WTC11 (cell line): ENCODE measurements around the gene GAB2. TPM values are rescaled to one million over a fixed set of nuclear protein-coding genes. Genes with fewer than 3 reads are reported as not detected.

Source experiments
- ATAC-seq: fragments of 200-7000 bp; cut with Tn5 transposase; 2 replicates; pipeline ENCODE4 v1.10.0; 2021; ENCODE audit warnings: mild to moderate bottlenecking, moderate library complexity
- CTCF ChIA-PET: fragments of 300-600 bp; sonication (Branson Sonifier 250); formaldehyde crosslinking; loops from one replicate; lab custom pipeline; 2021; ENCODE audit warnings: antibody characterized with exemption; lab: Charles Lee
- POLR2A ChIA-PET: fragments of 350-600 bp; sonication (Branson Sonifier 250); formaldehyde crosslinking; loops from one replicate; lab custom pipeline; 2021; ENCODE audit warnings: antibody characterized with exemption; lab: Charles Lee
- DNase-seq: peaks from one replicate; pipeline ENCODE4 v3.0.0; 2021; ENCODE audit warnings: low spot score
- H3K27ac Mint-ChIP-seq: 2 replicates; pipeline ENCODE4 v1.8.0; 2021; ENCODE audit warnings: mixed read lengths
- H3K27me3 Mint-ChIP-seq: 2 replicates; pipeline ENCODE4 v1.8.0; 2021; ENCODE audit warnings: low read depth, mild to moderate bottlenecking, moderate library complexity, mixed read lengths
- H3K36me3 Mint-ChIP-seq: 2 replicates; pipeline ENCODE4 v1.8.0; 2021; ENCODE audit warnings: mixed read lengths
- H3K4me1 Mint-ChIP-seq: 2 replicates; pipeline ENCODE4 v1.8.0; 2022; ENCODE audit warnings: mixed read lengths
- H3K4me3 Mint-ChIP-seq: 2 replicates; pipeline ENCODE4 v1.8.0; 2021; ENCODE audit warnings: mild to moderate bottlenecking, moderate library complexity, mixed read lengths
- H3K9me3 Mint-ChIP-seq: 2 replicates; pipeline ENCODE4 v1.8.0; 2021; ENCODE audit warnings: mixed read lengths
- AFF4 ChIP-seq: sonication (generic); formaldehyde crosslinking; IDR thresholded peaks from 2 replicates; pipeline ENCODE4 v1.8.1; 2023; ENCODE audit warnings: mild to moderate bottlenecking, missing genetic modification reagents, borderline replicate concordance
- ATF3 ChIP-seq: sonication (generic); formaldehyde crosslinking; conservative IDR thresholded peaks from 2 replicates; pipeline ENCODE4 v1.8.1; 2022; ENCODE audit warnings: mild to moderate bottlenecking, missing genetic modification reagents
- CBFB ChIP-seq: sonication (generic); formaldehyde crosslinking; IDR thresholded peaks from 2 replicates; pipeline ENCODE4 v1.8.1; 2022; ENCODE audit warnings: mild to moderate bottlenecking, low read depth, missing genetic modification reagents
- CREB1 ChIP-seq: sonication (generic); formaldehyde crosslinking; IDR thresholded peaks from 2 replicates; pipeline ENCODE4 v1.8.0; 2023; ENCODE audit warnings: mild to moderate bottlenecking, missing genetic modification reagents
- GABPB1 ChIP-seq: sonication (generic); formaldehyde crosslinking; IDR thresholded peaks from 2 replicates; pipeline ENCODE4 v1.8.1; 2023; ENCODE audit warnings: mild to moderate bottlenecking, missing genetic modification reagents
- HMGA2 ChIP-seq: fragments of 250-450 bp; sonication (Bioruptor Pico); IDR thresholded peaks from 2 replicates; pipeline ENCODE4 v1.4.0; 2021; ENCODE audit warnings: mild to moderate bottlenecking, moderate library complexity
- KAT7 ChIP-seq: sonication (generic); formaldehyde crosslinking; IDR thresholded peaks from 2 replicates; pipeline ENCODE4 v1.8.1; 2023; ENCODE audit warnings: missing genetic modification reagents, mild to moderate bottlenecking, borderline replicate concordance
- NFYB ChIP-seq: sonication (generic); formaldehyde crosslinking; conservative IDR thresholded peaks from 2 replicates; pipeline ENCODE4 v1.8.0; 2022; ENCODE audit warnings: low read depth, missing genetic modification reagents
- NR1H2 ChIP-seq: sonication (generic); formaldehyde crosslinking; IDR thresholded peaks from 2 replicates; pipeline ENCODE4 v1.9.0; 2021; ENCODE audit warnings: mild to moderate bottlenecking, moderate library complexity, missing genetic modification reagents
- NR3C1 ChIP-seq: sonication (generic); formaldehyde crosslinking; conservative IDR thresholded peaks from 2 replicates; pipeline ENCODE4 v1.8.1; 2023; ENCODE audit warnings: low read depth, mild to moderate bottlenecking, missing genetic modification reagents
- SP1 ChIP-seq: sonication (generic); formaldehyde crosslinking; conservative IDR thresholded peaks from 2 replicates; pipeline ENCODE4 v1.8.1; 2022; ENCODE audit warnings: missing genetic modification reagents
- TEAD4 ChIP-seq: sonication (generic); formaldehyde crosslinking; IDR thresholded peaks from 2 replicates; pipeline ENCODE4 v1.8.0; 2022; ENCODE audit warnings: mild to moderate bottlenecking, missing genetic modification reagents
- ZNF232 ChIP-seq: sonication (generic); formaldehyde crosslinking; IDR thresholded peaks from 2 replicates; pipeline ENCODE4 v1.8.0; 2022; ENCODE audit warnings: mild to moderate bottlenecking, missing genetic modification reagents
- ZNF416 ChIP-seq: fragments of 250-450 bp; sonication (Bioruptor Pico); IDR thresholded peaks from 2 replicates; pipeline ENCODE4 v1.9.0; 2021; ENCODE audit warnings: mild to moderate bottlenecking, inconsistent platforms
- total RNA-seq: library from RNA; stranded (reverse); gene quantifications from 3 replicates; pipeline ENCODE4 v1.2.3, GENCODE V29; 2021
- TF ChIP-seq, protein P1 (sequence below): fragments of 250-450 bp; sonication (Bioruptor Pico); IDR thresholded peaks from 2 replicates; pipeline ENCODE4 v2.1.2; 2022; ENCODE audit warnings: mild to moderate bottlenecking, moderate library complexity
- TF ChIP-seq, protein P2 (sequence below): sonication (generic); formaldehyde crosslinking; IDR thresholded peaks from 2 replicates; pipeline ENCODE4 v1.8.1; 2022; ENCODE audit warnings: mild to moderate bottlenecking, missing genetic modification reagents, moderate library complexity, borderline replicate concordance
- TF ChIP-seq, protein P3 (sequence below): sonication (generic); formaldehyde crosslinking; IDR thresholded peaks from 2 replicates; pipeline ENCODE4 v1.8.1; 2022; ENCODE audit warnings: mild to moderate bottlenecking, moderate library complexity, missing genetic modification reagents
- TF ChIP-seq, protein P4 (sequence below): sonication (generic); formaldehyde crosslinking; IDR thresholded peaks from 2 replicates; pipeline ENCODE4 v1.8.1; 2023; ENCODE audit warnings: mild to moderate bottlenecking, missing genetic modification reagents, moderate library complexity
- TF ChIP-seq, protein P5 (sequence below): fragments of 200-600 bp; IDR thresholded peaks from 2 replicates; pipeline ENCODE4 v1.8.0; 2022; ENCODE audit warnings: antibody characterized with exemption

GAB2 gene
- total RNA-seq, 1 experiment from 2014 or later, result 10.6 TPM

- peaks cover 39% of the 10 kb centered on the region for H3K9me3 Mint-ChIP-seq
- ChIA-PET POLR2A (no interaction called here), CTCF (no interaction called here)
- H3K27me3 Mint-ChIP-seq, result peaks cover 3% of the 10 kb centered on the region
- DNase-seq (no peak), ATAC-seq (no peak)
- H3K27ac Mint-ChIP-seq, result no peak overlapping the region
- no peaks in the 10 kb centered on the region for H3K4me1 Mint-ChIP-seq
- no peak overlapping the region for H3K4me3 Mint-ChIP-seq
- H3K36me3 Mint-ChIP-seq, result peaks cover 31% of the 10 kb centered on the region
- TF ChIP-seq NR3C1 (CRISPR knock-in tag) (no peak), GABPB1 (CRISPR knock-in tag) (no peak), KAT7 (no peak), TEAD4 (CRISPR knock-in tag) (no peak), SP1 (CRISPR knock-in tag) (no peak)
- TF ChIP-seq, protein P1, sequence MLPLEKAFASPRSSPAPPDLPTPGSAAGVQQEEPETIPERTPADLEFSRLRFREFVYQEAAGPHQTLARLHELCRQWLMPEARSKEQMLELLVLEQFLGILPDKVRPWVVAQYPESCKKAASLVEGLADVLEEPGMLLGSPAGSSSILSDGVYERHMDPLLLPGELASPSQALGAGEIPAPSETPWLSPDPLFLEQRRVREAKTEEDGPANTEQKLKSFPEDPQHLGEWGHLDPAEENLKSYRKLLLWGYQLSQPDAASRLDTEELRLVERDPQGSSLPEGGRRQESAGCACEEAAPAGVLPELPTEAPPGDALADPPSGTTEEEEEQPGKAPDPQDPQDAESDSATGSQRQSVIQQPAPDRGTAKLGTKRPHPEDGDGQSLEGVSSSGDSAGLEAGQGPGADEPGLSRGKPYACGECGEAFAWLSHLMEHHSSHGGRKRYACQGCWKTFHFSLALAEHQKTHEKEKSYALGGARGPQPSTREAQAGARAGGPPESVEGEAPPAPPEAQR, result no peak
- TF ChIP-seq, protein P2, sequence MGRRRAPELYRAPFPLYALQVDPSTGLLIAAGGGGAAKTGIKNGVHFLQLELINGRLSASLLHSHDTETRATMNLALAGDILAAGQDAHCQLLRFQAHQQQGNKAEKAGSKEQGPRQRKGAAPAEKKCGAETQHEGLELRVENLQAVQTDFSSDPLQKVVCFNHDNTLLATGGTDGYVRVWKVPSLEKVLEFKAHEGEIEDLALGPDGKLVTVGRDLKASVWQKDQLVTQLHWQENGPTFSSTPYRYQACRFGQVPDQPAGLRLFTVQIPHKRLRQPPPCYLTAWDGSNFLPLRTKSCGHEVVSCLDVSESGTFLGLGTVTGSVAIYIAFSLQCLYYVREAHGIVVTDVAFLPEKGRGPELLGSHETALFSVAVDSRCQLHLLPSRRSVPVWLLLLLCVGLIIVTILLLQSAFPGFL (CRISPR knock-in tag), result no peak
- TF ChIP-seq, protein P3, sequence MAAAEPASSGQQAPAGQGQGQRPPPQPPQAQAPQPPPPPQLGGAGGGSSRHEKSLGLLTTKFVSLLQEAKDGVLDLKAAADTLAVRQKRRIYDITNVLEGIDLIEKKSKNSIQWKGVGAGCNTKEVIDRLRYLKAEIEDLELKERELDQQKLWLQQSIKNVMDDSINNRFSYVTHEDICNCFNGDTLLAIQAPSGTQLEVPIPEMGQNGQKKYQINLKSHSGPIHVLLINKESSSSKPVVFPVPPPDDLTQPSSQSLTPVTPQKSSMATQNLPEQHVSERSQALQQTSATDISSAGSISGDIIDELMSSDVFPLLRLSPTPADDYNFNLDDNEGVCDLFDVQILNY, result no peak
These were observed 147.8 kb downstream of the GAB2 start for GRCh38 chr11:78269806-78270205.

GRCh38 chr11:78268591-78269410 lies 148.8 kb downstream of the GAB2 start:
- Mint-ChIP-seq H3K9me3 (peaks cover 34% of the 10 kb centered on the region), H3K4me1 (no peaks in the 10 kb centered on the region), H3K36me3 (peaks cover 26% of the 10 kb centered on the region), H3K4me3 (no peak overlapping the region), H3K27me3 (peaks cover 3% of the 10 kb centered on the region)
- ATAC-seq, result no peak
- CTCF ChIA-PET, result interaction anchor here (0.6 kb wide), 1 partner anchor 164 kb away, joined by 3 read pairs; no protein-coding TSS in a partner anchor
- DNase-seq, result no peak
- POLR2A ChIA-PET, result interaction anchor here (0.5 to 0.7 kb wide), 3 partner anchors 28 to 156 kb away, joined by 4 to 5 read pairs (median 4); no protein-coding TSS in a partner anchor
- TF ChIP-seq CREB1 (CRISPR knock-in tag), result no peak
- no peak for TF ChIP-seq HMGA2
- TF ChIP-seq ZNF416 (CRISPR knock-in tag), result no peak
- no peak for TF ChIP-seq SP1 (CRISPR knock-in tag)
- TF ChIP-seq, protein P4, sequence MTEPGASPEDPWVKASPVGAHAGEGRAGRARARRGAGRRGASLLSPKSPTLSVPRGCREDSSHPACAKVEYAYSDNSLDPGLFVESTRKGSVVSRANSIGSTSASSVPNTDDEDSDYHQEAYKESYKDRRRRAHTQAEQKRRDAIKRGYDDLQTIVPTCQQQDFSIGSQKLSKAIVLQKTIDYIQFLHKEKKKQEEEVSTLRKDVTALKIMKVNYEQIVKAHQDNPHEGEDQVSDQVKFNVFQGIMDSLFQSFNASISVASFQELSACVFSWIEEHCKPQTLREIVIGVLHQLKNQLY (CRISPR knock-in tag), result no peak
- no peak for TF ChIP-seq NR1H2
- no peak for TF ChIP-seq CBFB
- TF ChIP-seq, all 79 proteins: peak for 0
- no peak overlapping the region for H3K27ac Mint-ChIP-seq

GRCh38 chr11:78266451-78266850 lies 151.2 kb downstream of the GAB2 start:
- no peak for DNase-seq
- no peak for ATAC-seq
- Mint-ChIP-seq H3K4me1 (peaks cover 6% of the 10 kb centered on the region), H3K9me3 (peaks cover 11% of the 10 kb centered on the region), H3K27me3 (no peaks in the 10 kb centered on the region; the same call in 1 of the 2 replicates), H3K36me3 (peaks cover 4% of the 10 kb centered on the region), H3K27ac (peak overlapping the region; percentile 91), H3K4me3 (no peak overlapping the region)
- ChIA-PET CTCF (interaction anchor here (0.6 kb wide), 1 partner anchor 197 kb away, joined by 3 read pairs; no protein-coding TSS in a partner anchor), POLR2A (interaction anchor here (0.5 kb wide), 1 partner anchor 258 kb away, joined by 5 read pairs; no protein-coding TSS in a partner anchor)
- no peak for TF ChIP-seq ZNF232 (CRISPR knock-in tag)
- TF ChIP-seq AFF4 (CRISPR knock-in tag), result no peak
- no peak for TF ChIP-seq ATF3 (CRISPR knock-in tag)
- TF ChIP-seq NFYB, result no peak
- TF ChIP-seq, protein P1, result no peak
- TF ChIP-seq, protein P5, sequence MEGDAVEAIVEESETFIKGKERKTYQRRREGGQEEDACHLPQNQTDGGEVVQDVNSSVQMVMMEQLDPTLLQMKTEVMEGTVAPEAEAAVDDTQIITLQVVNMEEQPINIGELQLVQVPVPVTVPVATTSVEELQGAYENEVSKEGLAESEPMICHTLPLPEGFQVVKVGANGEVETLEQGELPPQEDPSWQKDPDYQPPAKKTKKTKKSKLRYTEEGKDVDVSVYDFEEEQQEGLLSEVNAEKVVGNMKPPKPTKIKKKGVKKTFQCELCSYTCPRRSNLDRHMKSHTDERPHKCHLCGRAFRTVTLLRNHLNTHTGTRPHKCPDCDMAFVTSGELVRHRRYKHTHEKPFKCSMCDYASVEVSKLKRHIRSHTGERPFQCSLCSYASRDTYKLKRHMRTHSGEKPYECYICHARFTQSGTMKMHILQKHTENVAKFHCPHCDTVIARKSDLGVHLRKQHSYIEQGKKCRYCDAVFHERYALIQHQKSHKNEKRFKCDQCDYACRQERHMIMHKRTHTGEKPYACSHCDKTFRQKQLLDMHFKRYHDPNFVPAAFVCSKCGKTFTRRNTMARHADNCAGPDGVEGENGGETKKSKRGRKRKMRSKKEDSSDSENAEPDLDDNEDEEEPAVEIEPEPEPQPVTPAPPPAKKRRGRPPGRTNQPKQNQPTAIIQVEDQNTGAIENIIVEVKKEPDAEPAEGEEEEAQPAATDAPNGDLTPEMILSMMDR, result no peak
